ENCODE measurements around the gene TNFSF8. TPM values are rescaled to one million over a fixed set of nuclear protein-coding genes. Genes with fewer than 3 reads are reported as not detected.

The TNFSF8 gene
- total and polyA plus RNA-seq, 2 donors (not counting 3 experiments of a cell fraction or from before 2014, with no cell fraction given) = not detected

GRCh38 chr9:114936581-114936980, 6.2 kb upstream of the TNFSF8 start:
- Histone ChIP-seq H3K4me1 (ENCODE audit: control insufficient read depth, extremely low read depth, insufficient read depth, low read length) (no peaks in the 10 kb centered on the region), H3K27me3 (ENCODE audit: control insufficient read depth in 2 of 2, insufficient read depth in 2 of 2, low read length in 2 of 2) (peaks cover 0 to 2% of the 10 kb centered on the region in 2 experiments), H3K27ac (ENCODE audit: insufficient read depth, low read depth, low read length) (no peak overlapping the region), H3K9me1 (replicated peaks; ENCODE audit: control insufficient read depth, extremely low read depth, insufficient read depth, low read length) (no peaks in the 10 kb centered on the region), H3K36me3 (ENCODE audit: control insufficient read depth in 2 of 2, extremely low read depth in 1 of 2, insufficient read depth in 2 of 2, low read length in 2 of 2) (no peaks in the 10 kb centered on the region), H3K79me2 (ENCODE audit: control insufficient read depth, insufficient read depth, low read length) (no peaks in the 10 kb centered on the region), H3K4me2 (ENCODE audit: insufficient read depth, low read length) (no peak overlapping the region), H4K20me1 (replicated peaks; ENCODE audit: control insufficient read depth, extremely low read depth, insufficient read depth, low read length) (no peaks in the 10 kb centered on the region), H3K4me3 (replicated peaks in 1 of 3; ENCODE audit: insufficient read depth in 1 of 3, low read depth in 1 of 3, low read length in 3 of 3) (no peak overlapping the region), H2AFZ (ENCODE audit: low read depth, low read length) (no peak overlapping the region), H3K9me3 (replicated peaks; ENCODE audit: control insufficient read depth, insufficient read depth, low read length) (no peaks in the 10 kb centered on the region), H3K9ac (replicated peaks; ENCODE audit: extremely low read depth, insufficient read depth, low read length) (no peak overlapping the region)
- dilution Hi-C loops (cut with MboI; ENCODE audit: extremely low pct_ligation_motif_present, low sequenced_read_pairs) = no loop called here
- intact Hi-C loops (cut with micrococcal nuclease) = no loop called here
- FAIRE-seq = no peak
- ChIA-PET CTCF (interaction anchor here (0.8 to 1.4 kb wide), 3 partner anchors 10 to 30 kb away, joined by 3 read pairs; no protein-coding TSS in a partner anchor), POLR2A (no interaction called here)
- TF ChIP-seq MYC (IDR thresholded peaks at IDR 0.05; ENCODE audit: low read depth, low read length) (no peak), FOS (IDR thresholded peaks at IDR 0.05; ENCODE audit: borderline replicate concordance, insufficient read depth, low read length) (no peak), CTCF (IDR thresholded peaks at IDR 0.05; ENCODE audit: extremely low read depth in 1 of 2, insufficient read depth in 1 of 2, low read depth in 1 of 2, low read length in 2 of 2) (no peak), POLR2A (IDR thresholded peaks at IDR 0.05; ENCODE audit: low read depth, low read length) (no peak), POLR2AphosphoS5 (IDR thresholded peaks at IDR 0.05; ENCODE audit: insufficient read depth, low read depth, low read length) (no peak)
- no peak for DNase-seq (ENCODE audit: low read depth, low spot score)
- BruUV-seq (replicated peaks) = no TSS peak

GRCh38 chr9:114935119-114935518, 4.7 kb upstream of the TNFSF8 start:
- ChIA-PET POLR2A (no interaction called here), CTCF (no interaction called here)
- no peaks in the 10 kb centered on the region for H3K27me3 ChIP-seq (ENCODE audit: control insufficient read depth in 2 of 2, insufficient read depth in 2 of 2, low read length in 2 of 2)
- no peaks in the 10 kb centered on the region for H3K4me1 ChIP-seq (ENCODE audit: control insufficient read depth, extremely low read depth, insufficient read depth, low read length)
- no peaks in the 10 kb centered on the region for H3K9me3 ChIP-seq (replicated peaks; ENCODE audit: control insufficient read depth, insufficient read depth, low read length)
- TF ChIP-seq POLR2A (IDR thresholded peaks at IDR 0.05; ENCODE audit: low read depth, low read length) (no peak), MAX (IDR thresholded peaks at IDR 0.05; ENCODE audit: insufficient read depth, insufficient read length) (no peak), GATA2 (IDR thresholded peaks at IDR 0.05; ENCODE audit: insufficient read depth, insufficient read length, low read depth, low read length) (no peak), CTCF (IDR thresholded peaks at IDR 0.05; ENCODE audit: extremely low read depth in 1 of 2, insufficient read depth in 1 of 2, low read depth in 1 of 2, low read length in 2 of 2) (no peak), JUN (IDR thresholded peaks at IDR 0.05; ENCODE audit: borderline replicate concordance, insufficient read depth, insufficient read length, low read depth) (no peak), FOS (IDR thresholded peaks at IDR 0.05; ENCODE audit: borderline replicate concordance, insufficient read depth, low read length) (no peak), POLR2AphosphoS5 (IDR thresholded peaks at IDR 0.05; ENCODE audit: insufficient read depth, low read depth, low read length) (no peak), MYC (IDR thresholded peaks at IDR 0.05; ENCODE audit: low read depth, low read length) (no peak), EZH2 (IDR thresholded peaks at IDR 0.05; ENCODE audit: borderline replicate concordance, low read depth, low read length, severe bottlenecking) (no peak)
- no peaks in the 10 kb centered on the region for H3K79me2 ChIP-seq (ENCODE audit: control insufficient read depth, insufficient read depth, low read length)
- no peak overlapping the region for H3K27ac ChIP-seq (ENCODE audit: insufficient read depth, low read depth, low read length)
- no peak overlapping the region for H2AFZ ChIP-seq (ENCODE audit: low read depth, low read length)
- BruUV-seq (replicated peaks) = no TSS peak
- no peak overlapping the region for H3K9ac ChIP-seq (replicated peaks; ENCODE audit: extremely low read depth, insufficient read depth, low read length)
- FAIRE-seq (no peak), DNase-seq (ENCODE audit: low read depth, low spot score) (no peak)
- H3K9me1 ChIP-seq (replicated peaks; ENCODE audit: control insufficient read depth, extremely low read depth, insufficient read depth, low read length) = no peaks in the 10 kb centered on the region
- intact Hi-C loops (cut with micrococcal nuclease) = no loop called here
- dilution Hi-C loops (cut with MboI; ENCODE audit: extremely low pct_ligation_motif_present, low sequenced_read_pairs) = no loop called here
- no peaks in the 10 kb centered on the region for H4K20me1 ChIP-seq (replicated peaks; ENCODE audit: control insufficient read depth, extremely low read depth, insufficient read depth, low read length)
- H3K4me3 ChIP-seq (replicated peaks in 1 of 3; ENCODE audit: insufficient read depth in 1 of 3, low read depth in 1 of 3, low read length in 3 of 3) = no peak overlapping the region
- no peaks in the 10 kb centered on the region for H3K36me3 ChIP-seq (ENCODE audit: control insufficient read depth in 2 of 2, extremely low read depth in 1 of 2, insufficient read depth in 2 of 2, low read length in 2 of 2)
- no peak overlapping the region for H3K4me2 ChIP-seq (ENCODE audit: insufficient read depth, low read length)
